Measurements from ENCODE around the gene ASB1.

Gene ASB1

GRCh38 chr2:238418999-238419546 lies 7.7 kb upstream of the ASB1 start:
- Histone ChIP-seq H3K4me1 (ENCODE audit: control insufficient read depth, insufficient read depth, low read length) (peaks cover 16% of the 10 kb centered on the region), H3K36me3 (ENCODE audit: control insufficient read depth, insufficient read depth, low read length) (no peaks in the 10 kb centered on the region), H3K9ac (ENCODE audit: low read depth, low read length) (no peak overlapping the region), H3K27me3 (ENCODE audit: control insufficient read depth, insufficient read depth, low read length) (no peaks in the 10 kb centered on the region), H3K9me3 (ENCODE audit: control insufficient read depth, insufficient read depth, low read length) (no peaks in the 10 kb centered on the region), H3K4me3 (ENCODE audit: low read depth, low read length) (no peak overlapping the region)

- no peaks in the 10 kb centered on the region for H3K9me3 ChIP-seq (ENCODE audit: control insufficient read depth, insufficient read depth, low read length)
- no peak overlapping the region for H3K9ac ChIP-seq (ENCODE audit: low read depth, low read length)
- no peaks in the 10 kb centered on the region for H3K27me3 ChIP-seq (ENCODE audit: control insufficient read depth, insufficient read depth, low read length)
- H3K4me3 ChIP-seq (ENCODE audit: low read depth, low read length), result no peak overlapping the region
- H3K4me1 ChIP-seq (ENCODE audit: control insufficient read depth, insufficient read depth, low read length), result peaks cover 16% of the 10 kb centered on the region
- H3K36me3 ChIP-seq (ENCODE audit: control insufficient read depth, insufficient read depth, low read length), result no peaks in the 10 kb centered on the region
Measured at GRCh38 chr2:238420442-238420841, 6.3 kb upstream of the ASB1 start.

DNA sequence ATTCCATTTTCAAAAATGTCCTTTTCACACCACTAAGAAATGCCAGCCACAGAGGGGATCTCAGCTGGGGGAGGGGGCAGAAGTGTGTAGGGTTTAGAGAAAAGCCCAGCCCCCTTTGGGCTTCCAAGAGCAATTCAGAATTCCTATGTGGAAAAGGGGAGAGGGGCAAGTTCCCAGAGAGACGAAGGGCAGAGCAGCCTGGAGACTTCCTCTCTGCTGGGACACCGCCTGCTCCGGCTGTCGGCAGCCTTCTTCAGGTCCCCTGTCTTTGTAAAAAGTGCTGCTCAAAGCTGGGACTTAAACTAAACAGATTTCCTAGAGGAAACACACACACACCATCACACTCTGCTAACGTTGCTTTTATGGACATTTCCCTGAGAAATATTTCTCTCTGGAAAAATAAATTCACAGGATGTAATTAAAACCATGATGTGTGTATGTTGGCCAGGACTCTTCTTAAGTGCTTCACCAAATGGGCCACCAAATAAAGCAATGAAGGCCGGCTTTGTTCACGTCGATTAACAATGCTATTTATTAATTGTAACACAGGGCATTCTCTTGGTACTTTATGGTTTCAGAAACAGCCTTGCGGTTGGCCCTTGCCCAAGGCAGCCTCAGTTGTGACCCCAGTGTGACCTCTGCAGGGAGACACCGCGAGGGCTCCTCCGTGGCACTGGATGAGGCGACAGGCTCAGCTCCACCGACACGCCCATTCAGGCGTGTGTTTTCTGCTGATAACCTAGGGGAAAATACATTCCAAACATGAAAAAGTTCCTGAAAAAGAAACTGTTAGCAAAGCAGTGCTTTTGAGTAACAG lies 5.6 kb upstream of the ASB1 start:
- peak overlapping the region; percentile 18 for H3K4me3 ChIP-seq (ENCODE audit: low read depth, low read length)
- no peaks in the 10 kb centered on the region for H3K27me3 ChIP-seq (ENCODE audit: control insufficient read depth, insufficient read depth, low read length)
- no peak overlapping the region for H3K9ac ChIP-seq (ENCODE audit: low read depth, low read length)
- H3K36me3 ChIP-seq (ENCODE audit: control insufficient read depth, insufficient read depth, low read length), result no peaks in the 10 kb centered on the region
- peaks cover 16% of the 10 kb centered on the region for H3K4me1 ChIP-seq (ENCODE audit: control insufficient read depth, insufficient read depth, low read length)
- H3K9me3 ChIP-seq (ENCODE audit: control insufficient read depth, insufficient read depth, low read length), result no peaks in the 10 kb centered on the region

DNA sequence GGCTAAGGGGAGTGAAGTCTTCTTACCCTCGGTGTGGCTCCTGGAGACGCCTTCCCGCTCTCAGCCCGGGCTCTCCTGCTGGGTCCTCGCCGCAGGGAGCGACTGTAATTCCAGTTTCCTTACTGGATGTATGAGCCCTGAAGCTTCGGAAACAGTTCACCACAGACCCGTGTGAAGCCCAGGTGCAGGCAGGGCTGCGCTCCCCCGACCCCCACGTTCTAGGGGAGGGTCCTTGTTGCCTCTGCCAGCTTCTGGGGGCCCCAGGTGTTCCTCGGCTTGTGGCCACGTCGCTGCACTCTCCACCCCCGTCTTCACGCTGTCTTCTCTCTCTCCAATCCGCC lies 5.1 kb upstream of the ASB1 start:
- no peaks in the 10 kb centered on the region for H3K9me3 ChIP-seq (ENCODE audit: control insufficient read depth, insufficient read depth, low read length)
- peaks cover 16% of the 10 kb centered on the region for H3K4me1 ChIP-seq (ENCODE audit: control insufficient read depth, insufficient read depth, low read length)
- H3K36me3 ChIP-seq (ENCODE audit: control insufficient read depth, insufficient read depth, low read length), result no peaks in the 10 kb centered on the region
- no peaks in the 10 kb centered on the region for H3K27me3 ChIP-seq (ENCODE audit: control insufficient read depth, insufficient read depth, low read length)
- H3K9ac ChIP-seq (ENCODE audit: low read depth, low read length), result no peak overlapping the region
- H3K4me3 ChIP-seq (ENCODE audit: low read depth, low read length), result peak overlapping the region; percentile 18

DNA sequence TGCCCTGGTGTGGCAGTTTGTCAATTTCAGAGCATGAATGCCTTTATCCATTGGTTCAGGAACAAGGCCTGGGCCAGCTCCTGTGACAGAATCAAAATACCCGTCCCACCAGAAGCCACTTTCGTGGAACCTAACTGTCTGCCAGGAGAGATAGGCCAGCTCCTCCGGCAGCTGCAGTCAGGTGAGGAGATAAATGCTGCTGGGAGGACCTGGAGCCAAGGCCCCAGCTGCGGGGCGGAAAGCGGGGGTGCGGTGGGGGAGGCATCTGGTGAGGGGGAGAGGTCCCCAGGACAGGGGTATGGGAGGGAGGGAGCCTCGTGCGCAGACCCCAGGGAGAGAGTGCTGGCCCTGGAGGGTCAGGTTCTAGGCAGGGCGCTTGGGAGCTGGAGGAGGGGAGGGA lies 4.4 kb upstream of the ASB1 start:
- Histone ChIP-seq H3K27me3 (ENCODE audit: control insufficient read depth, insufficient read depth, low read length) (no peaks in the 10 kb centered on the region), H3K4me3 (ENCODE audit: low read depth, low read length) (no peak overlapping the region), H3K9me3 (ENCODE audit: control insufficient read depth, insufficient read depth, low read length) (no peaks in the 10 kb centered on the region), H3K9ac (ENCODE audit: low read depth, low read length) (no peak overlapping the region), H3K36me3 (ENCODE audit: control insufficient read depth, insufficient read depth, low read length) (no peaks in the 10 kb centered on the region), H3K4me1 (ENCODE audit: control insufficient read depth, insufficient read depth, low read length) (peaks cover 16% of the 10 kb centered on the region)

DNA sequence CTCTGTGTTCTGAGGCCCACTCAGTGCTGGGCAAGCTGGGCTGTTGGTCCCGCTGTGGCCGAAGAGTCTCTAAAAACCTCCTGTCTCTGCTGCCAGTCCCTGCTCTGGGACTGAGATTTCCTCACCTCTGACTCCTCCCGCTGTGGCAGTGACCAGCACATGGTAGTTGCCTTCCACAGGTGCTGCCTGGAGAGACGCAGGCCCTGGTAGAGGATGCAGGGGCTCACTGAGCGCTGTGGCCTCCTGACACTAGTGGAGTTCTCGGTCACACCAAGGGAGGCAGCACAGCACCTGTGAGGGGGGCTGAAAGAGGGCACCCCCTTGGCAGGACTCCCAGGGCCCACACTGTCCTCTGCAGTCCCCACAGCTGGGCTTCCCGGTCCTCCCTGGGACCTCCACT lies 3.8 kb upstream of the ASB1 start:
- no peaks in the 10 kb centered on the region for H3K36me3 ChIP-seq (ENCODE audit: control insufficient read depth, insufficient read depth, low read length)

GRCh38 chr2:238423561-238424312 lies 3.0 kb upstream of the ASB1 start:
- Histone ChIP-seq H3K36me3 (ENCODE audit: control insufficient read depth, insufficient read depth, low read length) (no peaks in the 10 kb centered on the region), H3K27me3 (ENCODE audit: control insufficient read depth, insufficient read depth, low read length) (no peaks in the 10 kb centered on the region), H3K4me3 (ENCODE audit: low read depth, low read length) (no peak overlapping the region), H3K9me3 (ENCODE audit: control insufficient read depth, insufficient read depth, low read length) (no peaks in the 10 kb centered on the region), H3K4me1 (ENCODE audit: control insufficient read depth, insufficient read depth, low read length) (peaks cover 19% of the 10 kb centered on the region), H3K9ac (ENCODE audit: low read depth, low read length) (no peak overlapping the region)

More for the DNA sequence above, 3.8 kb upstream of the ASB1 start:
- H3K9ac ChIP-seq (ENCODE audit: low read depth, low read length), result no peak overlapping the region
- H3K4me1 ChIP-seq (ENCODE audit: control insufficient read depth, insufficient read depth, low read length), result peaks cover 17% of the 10 kb centered on the region
- H3K27me3 ChIP-seq (ENCODE audit: control insufficient read depth, insufficient read depth, low read length), result no peaks in the 10 kb centered on the region
- H3K9me3 ChIP-seq (ENCODE audit: control insufficient read depth, insufficient read depth, low read length), result no peaks in the 10 kb centered on the region
- H3K4me3 ChIP-seq (ENCODE audit: low read depth, low read length), result no peak overlapping the region

GRCh38 chr2:238424313-238424700 lies 2.4 kb upstream of the ASB1 start:
- Histone ChIP-seq H3K4me1 (ENCODE audit: control insufficient read depth, insufficient read depth, low read length) (peaks cover 19% of the 10 kb centered on the region), H3K36me3 (ENCODE audit: control insufficient read depth, insufficient read depth, low read length) (no peaks in the 10 kb centered on the region), H3K27me3 (ENCODE audit: control insufficient read depth, insufficient read depth, low read length) (no peaks in the 10 kb centered on the region)

GRCh38 chr2:238425505-238425978 lies 1.2 kb upstream of the ASB1 start:
- no peaks in the 10 kb centered on the region for H3K36me3 ChIP-seq (ENCODE audit: control insufficient read depth, insufficient read depth, low read length)
- H3K4me3 ChIP-seq (ENCODE audit: low read depth, low read length), result peak overlapping the region; percentile 98

More at GRCh38 chr2:238424313-238424700, 2.4 kb upstream of the ASB1 start:
- Histone ChIP-seq H3K9ac (ENCODE audit: low read depth, low read length) (no peak overlapping the region), H3K9me3 (ENCODE audit: control insufficient read depth, insufficient read depth, low read length) (no peaks in the 10 kb centered on the region), H3K4me3 (ENCODE audit: low read depth, low read length) (no peak overlapping the region)

GRCh38 chr2:238425979-238426567 lies 654 bp upstream of the ASB1 start:
- H3K9me3 ChIP-seq (ENCODE audit: control insufficient read depth, insufficient read depth, low read length), result no peaks in the 10 kb centered on the region
- H3K4me3 ChIP-seq (ENCODE audit: low read depth, low read length), result peak overlapping the region; percentile 98
- H3K27me3 ChIP-seq (ENCODE audit: control insufficient read depth, insufficient read depth, low read length), result no peaks in the 10 kb centered on the region
- peak overlapping the region; percentile 90 for H3K9ac ChIP-seq (ENCODE audit: low read depth, low read length)
- H3K4me1 ChIP-seq (ENCODE audit: control insufficient read depth, insufficient read depth, low read length), result peaks cover 7% of the 10 kb centered on the region
- no peaks in the 10 kb centered on the region for H3K36me3 ChIP-seq (ENCODE audit: control insufficient read depth, insufficient read depth, low read length)

More at GRCh38 chr2:238425505-238425978, 1.2 kb upstream of the ASB1 start:
- Histone ChIP-seq H3K4me1 (ENCODE audit: control insufficient read depth, insufficient read depth, low read length) (peaks cover 11% of the 10 kb centered on the region), H3K9ac (ENCODE audit: low read depth, low read length) (no peak overlapping the region), H3K9me3 (ENCODE audit: control insufficient read depth, insufficient read depth, low read length) (no peaks in the 10 kb centered on the region), H3K27me3 (ENCODE audit: control insufficient read depth, insufficient read depth, low read length) (no peaks in the 10 kb centered on the region)

- peaks cover 3% of the 10 kb centered on the region for H3K4me1 ChIP-seq (ENCODE audit: control insufficient read depth, insufficient read depth, low read length)
- H3K27me3 ChIP-seq (ENCODE audit: control insufficient read depth, insufficient read depth, low read length), result no peaks in the 10 kb centered on the region
- H3K36me3 ChIP-seq (ENCODE audit: control insufficient read depth, insufficient read depth, low read length), result no peaks in the 10 kb centered on the region
- H3K9ac ChIP-seq (ENCODE audit: low read depth, low read length), result peak overlapping the region; percentile 90
- H3K9me3 ChIP-seq (ENCODE audit: control insufficient read depth, insufficient read depth, low read length), result no peaks in the 10 kb centered on the region
- peak overlapping the region; percentile 98 for H3K4me3 ChIP-seq (ENCODE audit: low read depth, low read length)
Measured at GRCh38 chr2:238427435-238428162, 872 bp downstream of the ASB1 start.

Measured in iPS-15b (cell line).